ENCODE data around the gene CLCF1. TPM values are rescaled to one million over a fixed set of nuclear protein-coding genes. Genes with fewer than 3 reads are reported as not detected.

The CLCF1 gene
- total and polyA plus RNA-seq, 2 of the 13 experiments (the other 11 are each of a cell fraction or from before 2014, with no cell fraction given) = 0.49 to 0.78 TPM

DNA sequence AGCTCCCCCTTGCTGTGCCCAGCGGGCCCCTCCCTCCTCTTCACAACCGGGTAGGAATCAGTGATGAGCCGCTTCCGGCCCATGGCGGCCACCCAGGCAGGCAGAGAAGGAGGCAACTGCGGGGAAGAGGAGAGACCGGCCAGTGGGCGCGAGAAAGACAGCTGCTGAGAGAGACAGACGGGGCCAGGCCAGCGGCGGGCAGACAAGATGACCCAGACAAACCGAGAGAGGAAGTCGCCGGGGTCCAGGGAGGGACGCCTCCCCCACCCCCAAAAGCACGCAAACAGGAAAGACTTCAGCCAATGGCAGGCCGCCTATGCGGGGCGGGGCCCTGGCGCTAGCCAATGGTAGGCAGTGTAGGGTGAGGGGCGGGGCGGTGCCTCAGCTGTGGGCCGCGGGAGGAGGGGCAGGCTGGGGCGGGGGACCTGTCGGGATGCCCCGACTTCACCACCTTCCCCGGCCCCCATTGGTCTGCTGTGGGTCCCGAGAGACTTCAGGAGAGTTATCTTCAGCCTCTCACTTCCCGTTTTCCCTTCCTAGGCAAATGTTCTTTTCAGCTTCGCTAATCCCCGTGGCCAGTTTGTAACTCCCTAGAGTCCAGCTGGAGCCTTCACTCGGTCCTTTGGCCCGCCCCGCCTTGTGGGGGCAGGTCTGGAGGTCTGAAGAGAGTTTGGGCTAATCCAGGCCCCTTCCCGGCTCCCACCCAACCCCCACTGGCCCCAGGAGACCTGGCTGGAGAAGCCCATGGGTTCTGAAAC is 19.9 kb downstream of the CLCF1 start, which contains the start of gene POLD4 (continued):
- TF ChIP-seq, protein P1, sequence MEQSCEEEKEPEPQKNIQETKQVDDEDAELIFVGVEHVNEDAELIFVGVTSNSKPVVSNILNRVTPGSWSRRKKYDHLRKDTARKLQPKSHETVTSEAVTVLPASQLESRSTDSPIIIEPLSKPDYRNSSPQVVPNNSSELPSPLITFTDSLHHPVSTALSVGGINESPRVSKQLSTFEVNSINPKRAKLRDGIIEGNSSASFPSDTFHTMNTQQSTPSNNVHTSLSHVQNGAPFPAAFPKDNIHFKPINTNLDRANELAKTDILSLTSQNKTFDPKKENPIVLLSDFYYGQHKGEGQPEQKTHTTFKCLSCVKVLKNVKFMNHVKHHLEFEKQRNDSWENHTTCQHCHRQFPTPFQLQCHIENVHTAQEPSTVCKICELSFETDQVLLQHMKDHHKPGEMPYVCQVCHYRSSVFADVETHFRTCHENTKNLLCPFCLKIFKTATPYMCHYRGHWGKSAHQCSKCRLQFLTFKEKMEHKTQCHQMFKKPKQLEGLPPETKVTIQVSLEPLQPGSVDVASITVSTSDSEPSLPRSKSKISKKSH (CRISPR knock-in tag; IDR thresholded peaks at IDR 0.05; ENCODE audit: borderline replicate concordance) = no peak
- TF ChIP-seq HMGXB3 (CRISPR knock-in tag; IDR thresholded peaks at IDR 0.05; ENCODE audit: borderline replicate concordance) (peak; percentile 67), SOX6 (IDR thresholded peaks at IDR 0.05) (no peak), SOX6 (CRISPR knock-in tag; IDR thresholded peaks at IDR 0.05) (peak; percentile 44; the same call in 1 of the 2 replicates), POLR2A (IDR thresholded peaks at IDR 0.05; ENCODE audit: insufficient read depth in 1 of 2, low read depth in 2 of 2, low read length in 2 of 2) (peak; percentile 68 to 85), POLR2G (IDR thresholded peaks at IDR 0.05; ENCODE audit: low read depth, low read length) (peak; percentile 83), ZNF574 (CRISPR knock-in tag; IDR thresholded peaks at IDR 0.05) (peak; percentile 72), ZNF333 (CRISPR knock-in tag; IDR thresholded peaks at IDR 0.05; ENCODE audit: borderline replicate concordance) (no peak), KLF12 (CRISPR knock-in tag; IDR thresholded peaks at IDR 0.05; ENCODE audit: borderline replicate concordance) (0 out of 2 replicates have a peak, but pooled peaks have one; percentile 32), TAF15 (IDR thresholded peaks at IDR 0.05; ENCODE audit: low read depth, low read length, poor library complexity, severe bottlenecking) (no peak), BCL3 (CRISPR knock-in tag; IDR thresholded peaks at IDR 0.05) (no peak), ZNF451 (CRISPR knock-in tag; IDR thresholded peaks at IDR 0.05) (no peak), ZFX (CRISPR knock-in tag; IDR thresholded peaks at IDR 0.05; ENCODE audit: low read depth) (peak; percentile 69; the same call in 1 of the 2 replicates), HCFC1 (IDR thresholded peaks at IDR 0.05; ENCODE audit: low read depth, low read length) (no peak), ZNF30 (CRISPR knock-in tag; IDR thresholded peaks at IDR 0.05) (no peak), KDM2A (CRISPR knock-in tag; IDR thresholded peaks at IDR 0.05; ENCODE audit: borderline replicate concordance, low read depth) (peak; percentile 37; the same call in 1 of the 2 replicates), RELA (CRISPR knock-in tag; IDR thresholded peaks at IDR 0.05) (no peak)
- TF ChIP-seq, protein P2, sequence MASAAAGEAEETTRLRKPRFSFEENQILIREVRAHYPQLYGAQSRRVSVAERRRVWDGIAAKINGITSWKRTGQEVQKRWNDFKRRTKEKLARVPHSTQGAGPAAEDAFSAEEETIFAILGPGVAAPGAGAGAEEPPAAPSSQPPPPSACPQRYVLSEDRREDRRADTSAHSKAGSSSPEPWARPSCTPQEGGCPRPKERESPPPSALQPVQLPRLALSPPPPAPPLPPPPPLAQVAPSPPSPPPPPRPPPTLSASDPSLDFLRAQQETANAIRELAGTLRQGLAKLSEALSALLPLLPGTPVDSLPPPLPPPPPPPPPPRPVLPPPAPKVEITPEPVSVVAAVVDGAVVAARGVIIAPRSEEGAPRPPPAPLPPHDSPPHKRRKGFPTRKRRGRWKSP (CRISPR knock-in tag; IDR thresholded peaks at IDR 0.05) = no peak

Data from HepG2 (cell line).